WTC11 (cell line): Measurements from ENCODE around the gene SYCP1.

Experiments
- ATF3 ChIP-seq: sonication (generic); formaldehyde crosslinking; conservative IDR thresholded peaks from 2 replicates; pipeline ENCODE4 v1.8.1; 2022; ENCODE audit warnings: mild to moderate bottlenecking, missing genetic modification reagents
- CREM ChIP-seq: sonication (generic); formaldehyde crosslinking; IDR thresholded peaks from 2 replicates; pipeline ENCODE4 v1.8.1; 2022; ENCODE audit warnings: mild to moderate bottlenecking, missing genetic modification reagents, moderate library complexity
- CTCF ChIP-seq: fragments of 200-600 bp; IDR thresholded peaks from 2 replicates; pipeline ENCODE4 v1.8.0; 2022; ENCODE audit warnings: antibody characterized with exemption
- JUN ChIP-seq: sonication (generic); formaldehyde crosslinking; IDR thresholded peaks from 2 replicates; pipeline ENCODE4 v1.8.0; 2023; ENCODE audit warnings: mild to moderate bottlenecking, missing genetic modification reagents
- MAX ChIP-seq: sonication (generic); formaldehyde crosslinking; IDR thresholded peaks from 2 replicates; pipeline ENCODE4 v1.8.0; 2022; ENCODE audit warnings: mild to moderate bottlenecking, missing genetic modification reagents
- RORB ChIP-seq: fragments of 250-450 bp; sonication (Bioruptor Pico); IDR thresholded peaks from 2 replicates; pipeline ENCODE4 v1.9.0; 2021; ENCODE audit warnings: mild to moderate bottlenecking
- TCF7 ChIP-seq: sonication (generic); formaldehyde crosslinking; IDR thresholded peaks from 2 replicates; pipeline ENCODE4 v1.8.0; 2022; ENCODE audit warnings: mild to moderate bottlenecking, low read depth, missing genetic modification reagents, moderate library complexity
- TP53 ChIP-seq: sonication (generic); formaldehyde crosslinking; IDR thresholded peaks from 2 replicates; pipeline ENCODE4 v1.8.1; 2023; ENCODE audit warnings: mild to moderate bottlenecking, missing genetic modification reagents
- ZBTB43 ChIP-seq: sonication (generic); formaldehyde crosslinking; IDR thresholded peaks from 2 replicates; pipeline ENCODE4 v1.8.1; 2023; ENCODE audit warnings: mild to moderate bottlenecking, missing genetic modification reagents
- ZNF263 ChIP-seq: sonication (generic); formaldehyde crosslinking; IDR thresholded peaks from 2 replicates; pipeline ENCODE4 v1.8.1; 2022; ENCODE audit warnings: low read depth, mild to moderate bottlenecking, moderate library complexity, missing genetic modification reagents
- ZNF512 ChIP-seq: sonication (generic); formaldehyde crosslinking; IDR thresholded peaks from 2 replicates; pipeline ENCODE4 v1.8.1; 2022; ENCODE audit warnings: missing genetic modification reagents, borderline replicate concordance

- TF ChIP-seq ZNF512 (CRISPR knock-in tag) (no peak), TP53 (no peak), CREM (no peak), CTCF (no peak), ZNF263 (CRISPR knock-in tag) (no peak), ATF3 (CRISPR knock-in tag) (no peak), ZBTB43 (CRISPR knock-in tag) (no peak), TCF7 (CRISPR knock-in tag) (no peak), JUN (CRISPR knock-in tag) (no peak), RORB (CRISPR knock-in tag) (no peak), MAX (CRISPR knock-in tag) (no peak)
Measured at GRCh38 chr1:115023593-115023992, 168.9 kb downstream of the SYCP1 start.
